ENCODE measurements around the gene ZNF519. TPM values are rescaled to one million over a fixed set of nuclear protein-coding genes. Genes with fewer than 3 reads are reported as not detected.
"Not testable (repeated sequence)": the region's sequence is repeated elsewhere in the genome, so short reads cannot be mapped to it uniquely, and the experiment has no call there.

ZNF519 gene
- total RNA-seq, 1 donor from 2014 or later = 39.0 TPM

DNA sequence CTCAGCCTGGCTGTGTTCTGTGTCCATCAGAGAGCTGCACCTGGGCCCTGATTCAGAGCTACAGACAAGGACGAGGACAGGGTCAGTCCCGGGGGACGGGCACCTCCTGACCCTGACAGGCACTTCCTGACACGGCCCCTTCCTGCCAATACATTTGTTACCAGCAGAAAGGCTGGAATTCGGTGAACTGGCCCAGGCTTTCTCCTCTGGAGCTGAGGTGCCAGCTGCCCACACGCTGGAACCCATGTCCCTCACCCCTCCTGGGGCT lies 12.3 kb upstream of the ZNF519 start:
- no peak for DNase-seq (ENCODE audit: low read depth, low spot score)
- no peaks in the 10 kb centered on the region for H3K36me3 Mint-ChIP-seq (ENCODE audit: low read depth)
- H3K4me3 Mint-ChIP-seq = no peak overlapping the region
- no peaks in the 10 kb centered on the region for H3K4me1 Mint-ChIP-seq
- TF ChIP-seq, protein P1, sequence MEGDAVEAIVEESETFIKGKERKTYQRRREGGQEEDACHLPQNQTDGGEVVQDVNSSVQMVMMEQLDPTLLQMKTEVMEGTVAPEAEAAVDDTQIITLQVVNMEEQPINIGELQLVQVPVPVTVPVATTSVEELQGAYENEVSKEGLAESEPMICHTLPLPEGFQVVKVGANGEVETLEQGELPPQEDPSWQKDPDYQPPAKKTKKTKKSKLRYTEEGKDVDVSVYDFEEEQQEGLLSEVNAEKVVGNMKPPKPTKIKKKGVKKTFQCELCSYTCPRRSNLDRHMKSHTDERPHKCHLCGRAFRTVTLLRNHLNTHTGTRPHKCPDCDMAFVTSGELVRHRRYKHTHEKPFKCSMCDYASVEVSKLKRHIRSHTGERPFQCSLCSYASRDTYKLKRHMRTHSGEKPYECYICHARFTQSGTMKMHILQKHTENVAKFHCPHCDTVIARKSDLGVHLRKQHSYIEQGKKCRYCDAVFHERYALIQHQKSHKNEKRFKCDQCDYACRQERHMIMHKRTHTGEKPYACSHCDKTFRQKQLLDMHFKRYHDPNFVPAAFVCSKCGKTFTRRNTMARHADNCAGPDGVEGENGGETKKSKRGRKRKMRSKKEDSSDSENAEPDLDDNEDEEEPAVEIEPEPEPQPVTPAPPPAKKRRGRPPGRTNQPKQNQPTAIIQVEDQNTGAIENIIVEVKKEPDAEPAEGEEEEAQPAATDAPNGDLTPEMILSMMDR (conservative IDR thresholded peaks at IDR 0.05) = no peak
- peaks cover 3% of the 10 kb centered on the region for H3K27me3 Mint-ChIP-seq (ENCODE audit: low read depth)
- H3K9me3 Mint-ChIP-seq = no peaks in the 10 kb centered on the region
- H3K27ac Mint-ChIP-seq (ENCODE audit: unreplicated experiment) = no peak overlapping the region

- H3K4me3 Mint-ChIP-seq; DNase-seq (ENCODE audit: low read depth, low spot score); H3K36me3 Mint-ChIP-seq (ENCODE audit: low read depth); H3K4me1 Mint-ChIP-seq; H3K27me3 Mint-ChIP-seq (ENCODE audit: low read depth); H3K9me3 Mint-ChIP-seq; H3K27ac Mint-ChIP-seq (ENCODE audit: unreplicated experiment): not testable (repeated sequence)
Measured at GRCh38 chr18:14143871-14144627, 11.8 kb upstream of the ZNF519 start.

DNA sequence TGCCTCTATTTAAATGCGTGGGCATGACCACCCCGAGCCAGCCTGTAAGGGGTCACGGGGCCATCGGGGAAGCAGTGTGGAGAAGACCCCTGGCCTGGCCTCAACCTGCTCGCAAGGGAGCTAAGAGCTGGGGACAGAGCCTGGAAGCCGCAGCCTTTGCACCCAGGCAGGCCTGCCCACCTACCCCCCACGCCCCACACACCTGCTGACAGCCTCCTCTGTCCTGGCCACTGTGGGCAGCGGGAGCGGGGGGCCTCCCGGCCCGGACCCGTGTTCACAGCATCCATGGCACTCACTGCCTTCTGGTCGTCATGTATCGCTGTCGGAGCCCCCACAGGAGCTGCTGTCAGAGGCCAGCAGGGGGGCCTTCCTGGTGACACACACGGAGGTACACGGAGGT lies 11.2 kb upstream of the ZNF519 start:
- H3K27me3 Mint-ChIP-seq (ENCODE audit: low read depth); H3K9me3 Mint-ChIP-seq; H3K4me3 Mint-ChIP-seq; H3K27ac Mint-ChIP-seq (ENCODE audit: unreplicated experiment); H3K36me3 Mint-ChIP-seq (ENCODE audit: low read depth); DNase-seq (ENCODE audit: low read depth, low spot score); H3K4me1 Mint-ChIP-seq: not testable (repeated sequence)

GRCh38 chr18:14142177-14142576 lies 9.9 kb upstream of the ZNF519 start:
- not testable (repeated sequence) for H3K36me3 Mint-ChIP-seq (ENCODE audit: low read depth); H3K9me3 Mint-ChIP-seq; H3K4me3 Mint-ChIP-seq; H3K4me1 Mint-ChIP-seq; DNase-seq (ENCODE audit: low read depth, low spot score); H3K27ac Mint-ChIP-seq (ENCODE audit: unreplicated experiment)
- H3K27me3 Mint-ChIP-seq (ENCODE audit: low read depth) = peaks cover 19% of the 10 kb centered on the region

GRCh38 chr18:14139583-14139982 lies 7.3 kb upstream of the ZNF519 start:
- peaks cover 28% of the 10 kb centered on the region for H3K27me3 Mint-ChIP-seq (ENCODE audit: low read depth)
- H3K4me1 Mint-ChIP-seq; H3K9me3 Mint-ChIP-seq; H3K4me3 Mint-ChIP-seq; H3K36me3 Mint-ChIP-seq (ENCODE audit: low read depth); H3K27ac Mint-ChIP-seq (ENCODE audit: unreplicated experiment); DNase-seq (ENCODE audit: low read depth, low spot score): not testable (repeated sequence)

- not testable (repeated sequence) for H3K36me3 Mint-ChIP-seq (ENCODE audit: low read depth); H3K27ac Mint-ChIP-seq (ENCODE audit: unreplicated experiment); H3K4me1 Mint-ChIP-seq; H3K4me3 Mint-ChIP-seq; DNase-seq (ENCODE audit: low read depth, low spot score); H3K9me3 Mint-ChIP-seq
- H3K27me3 Mint-ChIP-seq (ENCODE audit: low read depth) = peaks cover 28% of the 10 kb centered on the region
Measured at GRCh38 chr18:14137971-14138370, 5.7 kb upstream of the ZNF519 start.

DNA sequence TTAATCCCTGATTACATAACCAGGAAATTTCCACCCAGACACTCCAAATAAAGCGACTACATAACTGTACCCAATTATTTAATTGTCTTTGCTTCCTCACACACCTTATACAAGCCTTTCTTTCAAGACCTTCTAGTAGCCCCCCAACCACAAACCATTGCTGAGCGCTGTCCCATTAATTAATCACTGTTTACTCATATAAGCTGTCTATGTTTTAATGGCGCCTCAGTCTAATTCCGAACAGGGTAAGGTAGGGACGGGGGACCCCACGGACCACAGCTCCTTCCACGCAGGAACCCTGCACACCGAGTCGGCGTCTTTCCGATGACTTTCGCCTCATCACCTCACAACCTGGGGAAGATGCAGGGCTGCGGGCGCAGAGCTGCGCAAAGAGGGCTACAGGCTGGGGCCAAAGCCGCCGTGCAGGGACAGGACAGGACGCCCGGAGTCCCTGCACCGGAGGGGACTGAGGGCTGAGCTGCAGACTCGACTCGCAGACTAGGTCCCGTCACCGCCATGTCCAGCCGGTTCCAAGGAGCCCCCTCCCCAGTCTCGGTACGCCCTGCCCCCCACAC lies 452 bp downstream of the ZNF519 start:
- H3K27me3 Mint-ChIP-seq (ENCODE audit: low read depth); H3K36me3 Mint-ChIP-seq (ENCODE audit: low read depth); DNase-seq (ENCODE audit: low read depth, low spot score); H3K9me3 Mint-ChIP-seq: not testable (repeated sequence)
- H3K27ac Mint-ChIP-seq (ENCODE audit: unreplicated experiment) = peak overlapping the region; percentile 100
- H3K4me3 Mint-ChIP-seq = peak overlapping the region; percentile 98
- H3K4me1 Mint-ChIP-seq = peaks cover 28% of the 10 kb centered on the region

DNA sequence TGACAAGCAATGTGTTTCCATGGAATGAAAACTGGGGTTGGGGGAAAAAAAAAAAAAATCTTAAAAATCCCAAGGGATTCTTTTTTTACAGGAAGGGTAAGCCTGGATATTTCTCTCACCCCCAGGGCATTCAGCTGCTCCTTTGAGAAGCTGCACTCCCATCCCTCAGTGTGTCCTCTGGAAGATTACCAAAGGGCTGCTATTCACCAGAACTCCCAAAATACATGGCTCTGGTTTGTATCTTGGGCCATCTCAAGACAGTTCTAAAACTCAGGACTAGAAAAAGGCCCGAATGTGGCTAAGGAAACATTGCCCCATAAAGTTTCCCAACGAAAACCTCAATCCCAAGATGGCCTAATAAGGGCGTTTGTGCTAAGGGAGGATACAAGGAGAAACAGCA lies 1.4 kb downstream of the ZNF519 start:
- Mint-ChIP-seq H3K4me1 (peaks cover 28% of the 10 kb centered on the region), H3K36me3 (ENCODE audit: low read depth) (peaks cover 12% of the 10 kb centered on the region), H3K4me3 (peak overlapping the region; percentile 98), H3K27ac (ENCODE audit: unreplicated experiment) (peak overlapping the region; percentile 46)
- DNase-seq (ENCODE audit: low read depth, low spot score); H3K27me3 Mint-ChIP-seq (ENCODE audit: low read depth); H3K9me3 Mint-ChIP-seq: not testable (repeated sequence)

GRCh38 chr18:14124689-14125088 lies 7.5 kb downstream of the ZNF519 start:
- H3K27ac Mint-ChIP-seq (ENCODE audit: unreplicated experiment) = no peak overlapping the region
- peaks cover 43% of the 10 kb centered on the region for H3K36me3 Mint-ChIP-seq (ENCODE audit: low read depth)
- no peak for DNase-seq (ENCODE audit: low read depth, low spot score)

More at GRCh38 chr18:14124689-14125088, 7.5 kb downstream of the ZNF519 start:
- Mint-ChIP-seq H3K4me1 (peaks cover 19% of the 10 kb centered on the region), H3K27me3 (ENCODE audit: low read depth) (no peaks in the 10 kb centered on the region), H3K9me3 (no peaks in the 10 kb centered on the region), H3K4me3 (no peak overlapping the region)
- TF ChIP-seq, protein P1 (conservative IDR thresholded peaks at IDR 0.05) = no peak
